B cell (primary cell): ENCODE measurements around the gene RAI14.

ENCODE experiments used
- CTCF ChIP-seq: fragments of 200-600 bp; IDR thresholded peaks from one replicate; pipeline ENCODE4 v1.8.0; 2022; ENCODE audit warnings: antibody characterized with exemption, mild to moderate bottlenecking
- EZH2 ChIP-seq: IDR thresholded peaks from 2 replicates; pipeline ENCODE4 v1.6.1; 2012; ENCODE audit warnings: borderline replicate concordance, low read depth, mild to moderate bottlenecking, moderate library complexity, low read length; ENCODE audit not compliant: insufficient read depth, poor library complexity, severe bottlenecking

DNA sequence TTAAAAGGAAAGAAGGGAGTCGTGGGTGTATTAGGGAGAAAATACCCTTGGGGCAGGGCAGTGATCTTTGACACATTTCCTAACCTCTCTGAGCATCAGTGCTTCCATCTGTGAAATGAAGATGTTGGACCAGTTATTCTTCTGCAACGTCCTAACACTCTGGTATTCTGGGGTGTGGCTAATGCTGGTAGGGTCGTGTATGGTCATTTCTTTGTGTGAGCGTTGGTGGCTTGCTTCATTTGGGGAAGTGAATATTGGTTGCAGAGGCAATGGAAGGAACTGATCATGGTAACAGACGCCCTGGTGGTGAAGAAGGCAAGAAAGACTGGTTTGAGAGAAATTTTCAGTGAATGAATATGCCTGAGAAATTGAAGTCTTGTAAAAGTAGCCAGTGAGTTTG is 114.9 kb downstream of the RAI14 start:
- TF ChIP-seq CTCF (no peak), EZH2 (no peak)
